Right atrium auricular region (tissue), 2 donors: ENCODE results near the gene ADIG. TPM values are rescaled to one million over a fixed set of nuclear protein-coding genes. Genes with fewer than 3 reads are reported as not detected.
A peak's percentile ranks its signal among the peaks of the same experiment; 100 is the strongest.

Experiments
- DNase-seq: peaks from one replicate; pipeline ENCODE4 v3.0.0-alpha.2; 2019; ENCODE audit warnings: low spot score
- H3K27ac ChIP-seq, 2 donors: fragments of 200-600 bp; sonication (generic); 1 replicate in 1 of 2; 2 replicates in 1 of 2; pipeline ENCODE4 v1.5.1; 2016 to 2019
- H3K27me3 ChIP-seq, 2 donors: fragments of 200-600 bp; sonication (generic); one replicate each; pipeline versions ENCODE4 v1.5.1 to v1.6.0; 2017 to 2019
- H3K36me3 ChIP-seq: fragments of 200-600 bp; sonication (generic); one replicate; pipeline ENCODE4 v1.5.1; 2016
- H3K4me1 ChIP-seq, 2 donors: fragments of 200-600 bp; sonication (generic); one replicate each; pipeline versions ENCODE4 v1.5.1 to v1.6.0; 2017 to 2019
- H3K4me3 ChIP-seq, 2 donors: fragments of 200-600 bp; sonication (generic); 1 replicate in 1 of 2; 2 replicates in 1 of 2; pipeline ENCODE4 v1.5.1; 2017 to 2019; ENCODE audit warnings: mild to moderate bottlenecking in 1 of 2, moderate library complexity in 1 of 2
- H3K9me3 ChIP-seq, 2 donors: fragments of 200-600 bp; sonication (generic); one replicate each; pipeline ENCODE4 v1.5.1; 2019
- CTCF ChIP-seq, 2 donors: fragments of 200-600 bp; sonication (generic); IDR thresholded peaks; one replicate each; pipeline ENCODE4 v1.5.1; 2019; ENCODE audit warnings: antibody characterized with exemption in 2 of 2
- total RNA-seq, 2 donors: library from RNA; depleted of rRNA; stranded (reverse); fragments of >200 nt; gene quantifications; one replicate each; pipeline ENCODE4 v1.1.0, GENCODE V29; 2016

The ADIG gene
- total RNA-seq, 2 donors from 2014 or later, result not detected

- Histone ChIP-seq H3K4me1 (no peaks in the 10 kb centered on the region), H3K9me3 (no peaks in the 10 kb centered on the region), H3K4me3 (no peak overlapping the region), H3K27me3 (no peaks in the 10 kb centered on the region), H3K27ac (no peak overlapping the region), H3K36me3 (no peaks in the 10 kb centered on the region)
- DNase-seq, result no peak
- TF ChIP-seq CTCF (IDR thresholded peaks at IDR 0.05), result no peak
Measured at GRCh38 chr20:38631155-38632022, 50.4 kb downstream of the ADIG start.

- no peak overlapping the region for H3K4me3 ChIP-seq
- no peaks in the 10 kb centered on the region for H3K27me3 ChIP-seq
- DNase-seq, result peak; percentile 59
- no peaks in the 10 kb centered on the region for H3K4me1 ChIP-seq
- H3K27ac ChIP-seq, result no peak overlapping the region
- peak; percentile 81 to 84 for TF ChIP-seq CTCF (IDR thresholded peaks at IDR 0.05)
- H3K36me3 ChIP-seq, result no peaks in the 10 kb centered on the region
- no peaks in the 10 kb centered on the region for H3K9me3 ChIP-seq
Measured at GRCh38 chr20:38633577-38634093, 52.6 kb downstream of the ADIG start.

- H3K27me3 ChIP-seq, result no peaks in the 10 kb centered on the region
- no peak for TF ChIP-seq CTCF (IDR thresholded peaks at IDR 0.05)
- H3K27ac ChIP-seq, result no peak overlapping the region
- H3K9me3 ChIP-seq, result no peaks in the 10 kb centered on the region
- no peaks in the 10 kb centered on the region for H3K36me3 ChIP-seq
- H3K4me3 ChIP-seq, result no peak overlapping the region
- H3K4me1 ChIP-seq, result no peaks in the 10 kb centered on the region
- no peak for DNase-seq
Measured at GRCh38 chr20:38635721-38636288, 54.8 kb downstream of the ADIG start.

Other genes with a start within 250 kb of the ADIG start
- 1 to 10 TPM in 1 of 2 donors, not detected in 1; 2.3 TPM for gene LBP, start 234.7 kb upstream of the ADIG start, total RNA-seq
- 10 to 100 TPM in 1 of 2 donors, 1 to 10 TPM in 1; 5.3 to 10.6 TPM for gene SNHG17, start 145.9 kb upstream of the ADIG start, total RNA-seq
- 10 to 100 TPM; 24.6 to 24.8 TPM for gene RALGAPB, start 108.4 kb upstream of the ADIG start, total RNA-seq
- gene ARHGAP40, start 20.6 kb downstream of the ADIG start, total RNA-seq, result not detected
- gene SLC32A1, start 143.3 kb downstream of the ADIG start, total RNA-seq, result not detected
- 1 to 10 TPM; 2.8 to 5.6 TPM for gene ACTR5, start 167.3 kb downstream of the ADIG start, total RNA-seq
- 1 to 10 TPM in 1 of 2 donors, under 1 TPM in 1; 0.96 to 6.6 TPM for gene PPP1R16B, start 224.5 kb downstream of the ADIG start, total RNA-seq